Breast epithelium (tissue), 3 donors: ENCODE results near the gene ETNPPL.

Source experiments
- CTCF ChIP-seq, 3 donors: fragments of 450-650 bp; IDR thresholded peaks; one replicate each; pipeline ENCODE4 v1.5.1; 2016 to 2017; ENCODE audit warnings: antibody characterized with exemption in 3 of 3, mild to moderate bottlenecking in 3 of 3, moderate library complexity in 3 of 3
- POLR2A ChIP-seq: fragments of 450-650 bp; IDR thresholded peaks from one replicate; pipeline ENCODE4 v1.6.1; 2016; ENCODE audit warnings: antibody characterized with exemption, mild to moderate bottlenecking, moderate library complexity
- POLR2AphosphoS5 ChIP-seq, 3 donors: sonication (generic); formaldehyde crosslinking; IDR thresholded peaks; one replicate each; pipeline ENCODE4 v1.6.1; 2017; ENCODE audit warnings: antibody characterized with exemption in 3 of 3

- no peak for TF ChIP-seq CTCF (IDR thresholded peaks at IDR 0.05)
- no peak for TF ChIP-seq POLR2A
- no peak for TF ChIP-seq POLR2AphosphoS5 (IDR thresholded peaks at IDR 0.05)
Observed at GRCh38 chr4:108796173-108796572, 33.3 kb upstream of the ETNPPL start.
